Hepatocyte (in vitro differentiated cells): ENCODE measurements around the gene GABBR2. TPM values are rescaled to one million over a fixed set of nuclear protein-coding genes. Genes with fewer than 3 reads are reported as not detected.
"Not testable (repeated sequence)": the region's sequence is repeated elsewhere in the genome, so short reads cannot be mapped to it uniquely, and the experiment has no call there.

Experiments used
- DNase-seq: peaks from one replicate; pipeline ENCODE4 v3.0.0-alpha.2; 2016; ENCODE audit warnings: low spot score
- H2AFZ ChIP-seq: fragments of 200-600 bp; sonication (generic); 2 replicates; pipeline ENCODE4 v1.6.0; 2016; ENCODE audit warnings: antibody characterized with exemption, mild to moderate bottlenecking
- H3K27ac ChIP-seq: fragments of 200-600 bp; sonication (generic); 2 replicates; pipeline ENCODE4 v1.5.1; 2016; ENCODE audit warnings: mild to moderate bottlenecking
- H3K27me3 ChIP-seq: fragments of 200-600 bp; sonication (generic); 2 replicates; pipeline ENCODE4 v1.6.1; 2016
- H3K36me3 ChIP-seq: fragments of 200-600 bp; sonication (generic); replicated peaks from 2 replicates; pipeline ENCODE4 v1.5.1; 2016; ENCODE audit warnings: low read depth; ENCODE audit not compliant: insufficient read depth
- H3K4me1 ChIP-seq: fragments of 200-600 bp; sonication (generic); 2 replicates; pipeline ENCODE4 v1.5.1; 2016; ENCODE audit warnings: mild to moderate bottlenecking, moderate library complexity; ENCODE audit not compliant: insufficient read depth
- H3K4me2 ChIP-seq: fragments of 200-600 bp; sonication (generic); 2 replicates; pipeline ENCODE4 v1.6.0; 2016
- H3K4me3 ChIP-seq: fragments of 200-600 bp; sonication (generic); 2 replicates; pipeline ENCODE4 v1.5.1; 2016; ENCODE audit warnings: mild to moderate bottlenecking
- H3K79me2 ChIP-seq: fragments of 200-600 bp; sonication (generic); 2 replicates; pipeline ENCODE4 v1.6.0; 2017; ENCODE audit warnings: mild to moderate bottlenecking
- H3K9me2 ChIP-seq: fragments of 200-600 bp; sonication (generic); replicated peaks from 2 replicates; pipeline ENCODE4 v1.6.0; 2017; ENCODE audit warnings: mild to moderate bottlenecking; ENCODE audit not compliant: insufficient read depth
- H3K9me3 ChIP-seq: fragments of 200-600 bp; sonication (generic); 2 replicates; pipeline ENCODE4 v1.5.1; 2016; ENCODE audit warnings: low read depth, mild to moderate bottlenecking
- H4K20me1 ChIP-seq: fragments of 200-600 bp; sonication (generic); 2 replicates; pipeline ENCODE4 v1.6.0; 2016; ENCODE audit warnings: mild to moderate bottlenecking; ENCODE audit not compliant: insufficient read depth, poor library complexity, severe bottlenecking
- EZH2 ChIP-seq: fragments of 200-600 bp; sonication (generic); IDR thresholded peaks from 2 replicates; pipeline ENCODE4 v1.6.1; 2016; ENCODE audit warnings: antibody characterized with exemption, mild to moderate bottlenecking, borderline replicate concordance
- EZH2phosphoT487 ChIP-seq: fragments of 200-600 bp; sonication (generic); IDR thresholded peaks from one replicate; pipeline ENCODE4 v1.6.1; 2018; ENCODE audit warnings: antibody characterized with exemption, mild to moderate bottlenecking, low read depth, moderate library complexity; ENCODE audit not compliant: unreplicated experiment, severe bottlenecking
- WGBS: methylation state at CpG from one replicate; pipeline ENCODE4 v1.1.6; 2016; ENCODE audit warnings: low lambda C conversion rate; ENCODE audit errors: missing lambda C conversion rate; 5-methylcytosine and 5-hydroxymethylcytosine counted together
- polyA plus RNA-seq: library from polyadenylated mRNA; unstranded; fragments of >200 nt; fragmentation: Nextera tagmentation; extraction: Ambion mirVana; gene quantifications from 2 replicates; pipeline ENCODE4 v1.2.1, GENCODE V29; 2016
- total RNA-seq: library from RNA; depleted of rRNA; stranded (reverse); fragments of >200 nt; gene quantifications from 2 replicates; pipeline ENCODE4 v1.2.3, GENCODE V29; 2014
- TF ChIP-seq, protein P1 (sequence below): fragments of 200-600 bp; sonication (generic); IDR thresholded peaks from 2 replicates; pipeline ENCODE4 v1.5.1; 2016; ENCODE audit warnings: antibody characterized with exemption, mild to moderate bottlenecking; ENCODE audit not compliant: poor library complexity

The GABBR2 gene
- total and polyA plus RNA-seq, 2 experiments from 2014 or later, result 0.20 to 0.28 TPM

DNA sequence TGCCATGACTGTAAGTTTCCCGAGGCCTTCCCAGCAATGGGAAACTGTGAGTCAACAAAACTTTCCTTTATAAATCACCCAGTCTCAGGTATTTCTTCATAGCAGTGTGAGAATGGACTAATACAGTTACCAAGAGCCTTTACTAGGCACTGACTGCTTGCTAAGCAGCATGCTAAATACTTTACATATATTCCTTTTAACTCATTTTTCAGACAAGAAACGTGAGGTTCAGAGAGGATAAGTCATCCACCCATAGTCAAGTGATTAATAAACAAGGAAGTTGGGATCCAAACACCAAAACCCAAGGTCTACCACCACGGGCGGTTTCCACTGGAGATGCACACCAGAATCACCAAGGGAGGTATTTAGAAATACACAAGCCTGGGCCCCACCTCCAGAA, 50.8 kb downstream of the GABBR2 start:
- H3K4me2 ChIP-seq, result no peak overlapping the region
- H4K20me1 ChIP-seq, result no peaks in the 10 kb centered on the region
- H3K27ac ChIP-seq, result no peak overlapping the region
- no peak for DNase-seq
- WGBS, result 91% methylated on average over 4 of the region's 4 CpGs
- H3K79me2 ChIP-seq, result no peaks in the 10 kb centered on the region
- no peaks in the 10 kb centered on the region for H3K36me3 ChIP-seq
- H3K9me3 ChIP-seq, result no peaks in the 10 kb centered on the region
- no peaks in the 10 kb centered on the region for H3K4me1 ChIP-seq
- no peaks in the 10 kb centered on the region for H3K9me2 ChIP-seq
- H3K27me3 ChIP-seq, result no peaks in the 10 kb centered on the region
- TF ChIP-seq, protein P1, sequence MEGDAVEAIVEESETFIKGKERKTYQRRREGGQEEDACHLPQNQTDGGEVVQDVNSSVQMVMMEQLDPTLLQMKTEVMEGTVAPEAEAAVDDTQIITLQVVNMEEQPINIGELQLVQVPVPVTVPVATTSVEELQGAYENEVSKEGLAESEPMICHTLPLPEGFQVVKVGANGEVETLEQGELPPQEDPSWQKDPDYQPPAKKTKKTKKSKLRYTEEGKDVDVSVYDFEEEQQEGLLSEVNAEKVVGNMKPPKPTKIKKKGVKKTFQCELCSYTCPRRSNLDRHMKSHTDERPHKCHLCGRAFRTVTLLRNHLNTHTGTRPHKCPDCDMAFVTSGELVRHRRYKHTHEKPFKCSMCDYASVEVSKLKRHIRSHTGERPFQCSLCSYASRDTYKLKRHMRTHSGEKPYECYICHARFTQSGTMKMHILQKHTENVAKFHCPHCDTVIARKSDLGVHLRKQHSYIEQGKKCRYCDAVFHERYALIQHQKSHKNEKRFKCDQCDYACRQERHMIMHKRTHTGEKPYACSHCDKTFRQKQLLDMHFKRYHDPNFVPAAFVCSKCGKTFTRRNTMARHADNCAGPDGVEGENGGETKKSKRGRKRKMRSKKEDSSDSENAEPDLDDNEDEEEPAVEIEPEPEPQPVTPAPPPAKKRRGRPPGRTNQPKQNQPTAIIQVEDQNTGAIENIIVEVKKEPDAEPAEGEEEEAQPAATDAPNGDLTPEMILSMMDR, result no peak
- TF ChIP-seq EZH2, result no peak
- no peak for TF ChIP-seq EZH2phosphoT487
- H2AFZ ChIP-seq, result no peak overlapping the region
- no peak overlapping the region for H3K4me3 ChIP-seq

DNA sequence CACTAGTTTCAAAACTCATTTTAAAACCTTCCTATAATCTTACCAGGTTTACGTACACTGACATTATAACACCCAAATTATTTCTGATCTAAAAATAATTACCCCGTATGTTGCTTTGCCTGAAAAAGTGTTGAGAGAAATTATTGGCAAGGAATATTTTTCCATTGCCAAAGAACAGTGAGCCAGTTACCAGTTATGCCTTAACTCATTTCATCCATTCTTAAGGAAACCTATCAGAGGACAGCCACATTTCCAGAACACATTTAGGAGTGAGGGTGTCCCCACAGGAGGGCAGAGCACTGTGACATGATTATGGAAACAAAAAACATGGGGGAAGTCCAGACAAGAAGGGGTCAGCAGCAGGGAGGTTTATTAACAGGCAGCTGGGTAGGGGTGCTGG, 52.2 kb downstream of the GABBR2 start:
- 96% methylated on average over 2 of the region's 2 CpGs for WGBS
- no peak for DNase-seq
- H3K4me1 ChIP-seq, result no peaks in the 10 kb centered on the region
- TF ChIP-seq EZH2phosphoT487 (no peak), EZH2 (no peak)
- TF ChIP-seq, protein P1, result no peak
- no peaks in the 10 kb centered on the region for H3K9me2 ChIP-seq
- H2AFZ ChIP-seq, result no peak overlapping the region
- no peaks in the 10 kb centered on the region for H4K20me1 ChIP-seq
- H3K4me3 ChIP-seq, result no peak overlapping the region
- H3K27me3 ChIP-seq, result no peaks in the 10 kb centered on the region
- H3K9me3 ChIP-seq, result no peaks in the 10 kb centered on the region
- no peaks in the 10 kb centered on the region for H3K36me3 ChIP-seq
- no peak overlapping the region for H3K27ac ChIP-seq
- no peaks in the 10 kb centered on the region for H3K79me2 ChIP-seq
- H3K4me2 ChIP-seq, result no peak overlapping the region

DNA sequence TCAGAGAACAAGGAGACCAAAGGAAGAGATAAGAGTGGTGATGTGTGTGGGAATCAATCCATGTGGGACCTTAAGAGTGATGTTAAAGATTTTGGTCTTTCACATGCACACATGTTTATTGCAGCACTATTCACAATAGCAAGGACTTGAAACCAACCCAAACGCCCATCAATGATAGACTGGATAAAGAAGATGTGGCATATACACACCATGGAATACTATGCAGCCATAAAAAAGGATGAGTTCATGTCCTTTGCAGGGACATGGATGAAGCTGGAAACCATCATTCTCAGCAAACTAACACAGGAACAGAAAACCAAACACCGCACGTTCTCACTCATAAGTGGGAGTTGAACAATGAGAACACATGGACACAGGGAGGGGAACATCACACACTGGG, 53.3 kb downstream of the GABBR2 start:
- not testable (repeated sequence) for H3K4me2 ChIP-seq, DNase-seq, H3K4me3 ChIP-seq, H3K36me3 ChIP-seq, H3K4me1 ChIP-seq, H3K9me3 ChIP-seq, H3K9me2 ChIP-seq, H3K27me3 ChIP-seq, H3K79me2 ChIP-seq, H2AFZ ChIP-seq, H4K20me1 ChIP-seq, H3K27ac ChIP-seq
- 92% methylated on average over 3 of the region's 3 CpGs for WGBS

DNA sequence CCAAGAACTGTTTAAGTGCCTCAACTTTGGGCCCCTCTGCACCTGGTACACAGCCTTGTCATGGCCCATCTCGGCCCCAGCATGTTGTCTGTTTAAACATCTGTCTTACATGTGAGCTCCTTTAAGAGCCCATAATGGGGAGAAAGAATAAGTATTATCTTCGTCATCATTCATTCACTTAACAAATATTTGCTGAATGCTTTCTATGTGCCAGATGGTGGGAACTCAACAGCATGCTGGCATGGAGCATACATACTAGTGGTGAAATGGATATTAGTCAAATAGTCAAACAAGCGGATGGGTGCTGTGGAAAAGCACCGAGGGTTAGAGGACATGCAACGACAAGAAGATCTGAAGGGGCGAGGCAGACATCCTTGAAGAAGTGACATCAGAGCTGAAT, 54.5 kb downstream of the GABBR2 start:
- H3K9me3 ChIP-seq, result no peaks in the 10 kb centered on the region
- no peak overlapping the region for H3K27ac ChIP-seq
- no peaks in the 10 kb centered on the region for H4K20me1 ChIP-seq
- H3K4me1 ChIP-seq, result no peaks in the 10 kb centered on the region
- H3K36me3 ChIP-seq, result no peaks in the 10 kb centered on the region
- no peak overlapping the region for H2AFZ ChIP-seq
- WGBS, result 94% methylated on average over 6 of the region's 6 CpGs
- no peak overlapping the region for H3K4me3 ChIP-seq
- H3K9me2 ChIP-seq, result no peaks in the 10 kb centered on the region
- DNase-seq, result no peak
- H3K79me2 ChIP-seq, result no peaks in the 10 kb centered on the region
- H3K4me2 ChIP-seq, result no peak overlapping the region
- H3K27me3 ChIP-seq, result peaks cover 8% of the 10 kb centered on the region
- TF ChIP-seq, protein P1, result no peak
